ENCODE measurements around the gene SAMSN1.

- no peak for TF ChIP-seq POLR2AphosphoS5 (IDR thresholded peaks at IDR 0.05; ENCODE audit: insufficient read depth in 1 of 2, low read depth in 1 of 2)
- no peak for TF ChIP-seq CTCF (IDR thresholded peaks at IDR 0.05)
Observed at GRCh38 chr21:14435423-14435822, 110.7 kb downstream of the SAMSN1 start.
